SU-DHL-6 (cell line): ENCODE data around the gene SPTLC3.

Experiments used
- H2AFZ ChIP-seq: fragments of 200-600 bp; sonication (generic); 2 replicates; pipeline ENCODE4 v1.6.1; 2014; ENCODE audit warnings: low read depth, mild to moderate bottlenecking, moderate library complexity, mixed read lengths, antibody characterized with exemption, low read length; ENCODE audit not compliant: severe bottlenecking
- H3F3A ChIP-seq: fragments of 200-600 bp; shearing (Covaris generic); 2 replicates; pipeline ENCODE4 v1.6.0; 2016; ENCODE audit warnings: antibody characterized with exemption, mild to moderate bottlenecking; ENCODE audit not compliant: insufficient read depth
- H3K27ac ChIP-seq: fragments of 200-600 bp; sonication (generic); 2 replicates; pipeline ENCODE4 v1.5.1; 2016; ENCODE audit warnings: low read depth, mild to moderate bottlenecking, low read length, moderate library complexity, mixed read lengths
- H3K27me3 ChIP-seq: fragments of 200-600 bp; sonication (generic), shearing (Covaris generic); 2 replicates; pipeline ENCODE4 v1.6.0; 2014; ENCODE audit warnings: mild to moderate bottlenecking, low read length
- H3K36me3 ChIP-seq: fragments of 200-600 bp; sonication (generic); 2 replicates; pipeline ENCODE4 v1.6.1; 2014; ENCODE audit warnings: mild to moderate bottlenecking, low read length, mixed read lengths
- H3K4me2 ChIP-seq: fragments of 300-600, 200-600 bp; shearing (Covaris generic), sonication (generic); 2 replicates; pipeline ENCODE4 v1.6.0; 2014; ENCODE audit warnings: low read length, low read depth, mild to moderate bottlenecking; ENCODE audit not compliant: poor library complexity, severe bottlenecking
- H3K4me3 ChIP-seq: fragments of 200-600 bp; sonication (generic); 2 replicates; pipeline ENCODE4 v1.5.1; 2014; ENCODE audit warnings: antibody characterized with exemption, low read length, mild to moderate bottlenecking, mixed read lengths; ENCODE audit not compliant: insufficient read depth, poor library complexity, severe bottlenecking
- H3K79me2 ChIP-seq: fragments of 200-600 bp; sonication (generic); 2 replicates; pipeline ENCODE4 v1.6.1; 2014; ENCODE audit warnings: mild to moderate bottlenecking, low read length, moderate library complexity; ENCODE audit not compliant: insufficient read depth
- H3K9ac ChIP-seq: fragments of 200-600 bp; sonication (generic); 2 replicates; pipeline ENCODE4 v1.7.0; 2014; ENCODE audit warnings: mild to moderate bottlenecking, low read length
- H3K9me2 ChIP-seq: fragments of 200-600 bp; sonication (generic); replicated peaks from 2 replicates; pipeline ENCODE4 v1.6.1; 2014; ENCODE audit warnings: low read length; ENCODE audit not compliant: insufficient read depth
- H3K9me3 ChIP-seq: fragments of 200-600 bp; sonication (generic); 2 replicates; pipeline ENCODE4 v1.6.1; 2014; ENCODE audit warnings: low read length, mixed read lengths; ENCODE audit not compliant: insufficient read depth
- H4K20me1 ChIP-seq: fragments of 200-600 bp; sonication (generic); 2 replicates; pipeline ENCODE4 v1.6.1; 2014; ENCODE audit warnings: low read depth, mild to moderate bottlenecking, antibody characterized with exemption, low read length, moderate library complexity, mixed read lengths
- CTCF ChIP-seq: fragments of 200-600 bp; sonication (generic); IDR thresholded peaks from one replicate; pipeline ENCODE4 v1.5.1; 2017; ENCODE audit warnings: antibody characterized with exemption, mild to moderate bottlenecking, low read length, moderate library complexity; ENCODE audit not compliant: insufficient read depth, poor library complexity, severe bottlenecking
- EZH2phosphoT487 ChIP-seq: fragments of 200-600 bp; sonication (generic), shearing (Covaris generic); conservative IDR thresholded peaks from 2 replicates; pipeline ENCODE4 v1.6.1; 2018; ENCODE audit warnings: mild to moderate bottlenecking, antibody characterized with exemption, low read length, moderate library complexity, mixed read lengths

The SPTLC3 gene

DNA sequence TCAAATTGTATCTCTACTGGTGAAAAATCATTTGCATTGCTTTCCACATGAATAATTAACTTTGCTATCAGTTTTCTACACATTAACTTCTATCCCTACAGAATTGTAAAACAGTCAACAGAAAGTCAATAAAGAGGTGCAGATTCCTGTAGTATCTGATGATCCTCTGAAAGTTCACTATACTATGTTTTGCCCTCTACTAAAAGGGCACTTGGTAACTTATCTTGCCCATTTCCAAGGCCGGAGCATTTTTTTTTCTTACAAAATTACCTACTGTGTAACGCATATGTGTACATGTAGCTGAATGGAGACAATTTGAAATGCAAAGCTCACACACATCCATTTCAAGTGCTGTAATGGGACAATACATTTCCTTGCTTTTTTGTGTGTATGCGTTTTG is 9.6 kb upstream of the SPTLC3 start:
- no peak overlapping the region for H3K4me2 ChIP-seq
- no peaks in the 10 kb centered on the region for H3K79me2 ChIP-seq
- no peaks in the 10 kb centered on the region for H3K36me3 ChIP-seq
- no peak overlapping the region for H3K27ac ChIP-seq
- no peaks in the 10 kb centered on the region for H3K9me3 ChIP-seq
- H3K27me3 ChIP-seq: 0 out of 2 replicates have a peak, but pooled peaks cover 3% of the 10 kb centered on the region
- H3K4me3 ChIP-seq: no peak overlapping the region
- H4K20me1 ChIP-seq: no peaks in the 10 kb centered on the region
- no peak for TF ChIP-seq EZH2phosphoT487
- TF ChIP-seq CTCF: no peak
- H3F3A ChIP-seq: no peaks in the 10 kb centered on the region
- H3K9me2 ChIP-seq: no peaks in the 10 kb centered on the region
- no peak overlapping the region for H3K9ac ChIP-seq
- H2AFZ ChIP-seq: no peak overlapping the region

DNA sequence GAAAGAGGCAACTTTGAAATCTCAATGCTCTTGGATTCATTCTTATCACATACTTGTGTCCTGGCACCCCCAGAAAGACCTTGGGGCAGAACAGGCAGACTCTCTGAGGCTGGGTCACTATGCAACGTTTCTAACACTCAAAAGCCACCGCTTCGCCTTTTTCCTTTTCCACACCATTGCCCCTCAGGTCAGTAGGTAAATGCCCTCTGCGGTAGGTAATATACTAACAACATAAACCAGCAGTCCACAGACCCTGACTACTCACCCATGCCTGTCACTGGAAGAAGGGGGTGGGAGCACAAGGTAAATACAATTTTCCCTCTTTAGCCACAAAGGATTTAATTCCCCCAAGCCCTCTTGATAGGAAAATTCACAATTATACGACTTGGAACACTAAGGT is 6.5 kb upstream of the SPTLC3 start:
- H2AFZ ChIP-seq: no peak overlapping the region
- no peak overlapping the region for H3K9ac ChIP-seq
- H3K27ac ChIP-seq: no peak overlapping the region
- H3K9me3 ChIP-seq: no peaks in the 10 kb centered on the region
- H3K27me3 ChIP-seq: 0 out of 2 replicates have a peak, but pooled peaks cover 3% of the 10 kb centered on the region
- no peaks in the 10 kb centered on the region for H3K36me3 ChIP-seq
- H3K4me2 ChIP-seq: no peak overlapping the region
- H3F3A ChIP-seq: no peaks in the 10 kb centered on the region
- H4K20me1 ChIP-seq: no peaks in the 10 kb centered on the region
- TF ChIP-seq CTCF: no peak
- no peak for TF ChIP-seq EZH2phosphoT487
- no peak overlapping the region for H3K4me3 ChIP-seq
- no peaks in the 10 kb centered on the region for H3K9me2 ChIP-seq
- H3K79me2 ChIP-seq: no peaks in the 10 kb centered on the region

DNA sequence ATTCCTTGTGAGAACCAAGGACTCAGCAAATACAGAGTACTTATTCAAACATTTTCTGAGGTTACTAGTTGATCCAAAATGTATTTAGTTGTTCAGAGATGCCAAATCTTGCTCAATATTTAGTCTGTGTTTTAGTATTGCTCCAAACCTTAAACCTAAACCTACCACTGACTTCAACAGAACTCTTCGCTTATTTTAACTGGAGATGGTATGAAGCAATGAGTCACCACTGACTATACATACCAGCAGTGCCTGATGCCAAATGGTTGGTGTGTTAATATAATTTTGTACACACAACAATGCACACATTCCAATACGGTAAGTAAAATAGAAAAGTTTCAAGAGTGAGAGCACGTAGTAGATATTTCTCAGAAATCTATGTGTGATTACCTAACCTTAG is 1.9 kb upstream of the SPTLC3 start:
- Histone ChIP-seq H2AFZ (no peak overlapping the region), H3K79me2 (no peaks in the 10 kb centered on the region), H3F3A (no peaks in the 10 kb centered on the region), H3K9me2 (no peaks in the 10 kb centered on the region), H4K20me1 (no peaks in the 10 kb centered on the region), H3K4me2 (no peak overlapping the region), H3K27ac (no peak overlapping the region), H3K9me3 (no peaks in the 10 kb centered on the region), H3K36me3 (no peaks in the 10 kb centered on the region), H3K27me3 (no peaks in the 10 kb centered on the region), H3K4me3 (no peak overlapping the region), H3K9ac (no peak overlapping the region)
- no peak for TF ChIP-seq CTCF
- no peak for TF ChIP-seq EZH2phosphoT487
